GM21360 (cell line): Measurements from ENCODE around the gene ARL17B.
"Not testable (repeated sequence)": the region's sequence is repeated elsewhere in the genome, so short reads cannot be mapped to it uniquely, and the experiment has no call there.

Experiments used
- ATAC-seq: cut with Tn5 transposase; IDR thresholded peaks from one replicate; pipeline ENCODE4 v1.9.1; 2021; ENCODE audit warnings: mild to moderate bottlenecking, moderate library complexity; ENCODE audit not compliant: unreplicated experiment

ARL17B gene

DNA sequence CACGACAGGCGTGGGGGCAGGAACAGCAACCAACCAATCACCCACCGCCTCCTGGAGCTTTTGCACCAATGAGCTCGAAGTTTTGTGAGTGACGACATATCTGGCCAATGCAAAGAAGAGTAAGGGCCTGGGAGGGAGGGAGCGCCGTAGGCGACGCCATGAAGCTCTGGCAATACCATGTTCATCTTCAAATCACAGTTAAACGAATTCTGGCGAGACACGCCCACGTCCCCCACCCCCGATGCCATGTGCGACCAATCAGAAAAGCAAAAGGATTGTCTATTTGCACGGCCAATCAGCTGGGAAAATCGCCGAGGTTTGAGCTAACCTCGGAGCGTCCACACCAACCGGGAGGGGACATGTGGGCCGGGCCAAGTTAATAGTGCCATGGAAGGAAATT, at the start of gene ARL17B:
Gene ARL17B, minus strand, starts transcription at position 12 of the 400 bp plus-strand sequence. CDS start 3,369 bp downstream, outside the sequence.
- peak; percentile 88 for ATAC-seq

DNA sequence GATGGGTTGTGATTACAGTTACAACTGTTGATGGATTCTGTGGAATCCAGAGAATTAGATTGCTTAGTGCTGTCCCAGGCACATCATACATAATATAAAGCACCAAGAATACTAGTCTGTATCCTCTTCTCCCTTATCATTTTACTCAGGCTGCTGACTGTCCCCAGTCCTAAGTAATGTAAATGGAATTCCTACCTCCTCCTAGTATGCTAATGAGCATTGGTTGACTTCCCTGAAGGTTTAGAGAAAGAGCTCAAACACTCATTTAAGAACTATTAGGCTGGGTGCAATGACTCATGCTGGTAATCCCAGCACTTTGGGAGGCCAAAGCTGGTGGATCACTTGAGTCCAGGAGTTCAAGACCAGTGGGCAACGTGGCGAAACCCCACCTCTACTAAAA, 48.3 kb upstream of the ARL17B start:
- not testable (repeated sequence) for ATAC-seq

DNA sequence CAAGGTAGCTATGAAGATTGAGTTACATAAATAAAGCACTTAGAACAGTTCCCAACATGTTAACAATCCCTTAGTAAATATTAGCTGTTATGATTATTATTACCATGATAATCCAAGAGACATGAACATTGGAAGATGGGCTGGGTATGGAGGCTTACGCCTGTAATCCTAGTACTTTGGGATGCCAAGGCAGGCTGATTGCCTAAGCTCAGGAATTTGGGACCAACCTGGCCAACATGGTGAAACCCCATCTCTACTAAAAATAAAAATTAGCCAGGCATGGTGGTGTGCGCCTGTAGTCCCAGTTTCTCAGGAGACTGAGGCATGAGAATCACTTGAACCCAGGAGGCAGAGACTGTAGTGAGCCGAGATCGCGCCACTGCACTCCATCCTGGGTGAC, 45.6 kb upstream of the ARL17B start:
- not testable (repeated sequence) for ATAC-seq

DNA sequence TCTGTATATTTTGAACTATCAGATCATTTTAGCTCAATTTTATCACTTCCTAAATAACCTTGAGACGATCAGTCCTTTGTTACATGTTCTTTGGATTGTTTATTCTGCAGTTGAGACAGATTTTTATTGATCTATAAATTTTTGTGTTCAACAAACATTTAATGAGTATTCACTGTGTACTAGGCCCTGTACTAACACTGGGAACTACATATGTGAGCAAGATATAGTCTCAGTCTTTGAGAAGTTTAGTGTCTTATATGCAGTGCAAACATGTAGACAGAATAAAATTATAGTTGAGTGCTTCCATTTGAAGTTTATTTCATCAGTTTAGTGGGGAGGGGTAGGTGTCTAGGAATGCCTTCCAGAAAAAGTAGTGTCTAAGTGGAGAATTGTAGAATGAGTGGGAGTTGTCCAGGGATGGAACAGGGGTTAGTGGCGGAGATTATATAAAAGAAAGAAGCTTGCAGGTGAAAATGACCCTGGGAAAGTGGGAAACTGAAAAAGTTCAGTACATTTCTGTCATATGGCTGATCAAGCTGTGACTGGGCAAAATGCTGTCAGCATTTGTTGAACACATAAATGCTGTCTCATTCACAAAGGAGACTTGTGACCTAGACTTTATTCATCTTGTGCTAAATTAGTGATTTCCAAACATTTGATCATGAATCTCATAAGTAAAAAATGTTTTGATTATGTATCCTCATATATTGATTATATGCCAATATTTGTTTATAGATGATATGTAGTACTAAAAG, 39.6 kb upstream of the ARL17B start:
- ATAC-seq = not testable (repeated sequence)

DNA sequence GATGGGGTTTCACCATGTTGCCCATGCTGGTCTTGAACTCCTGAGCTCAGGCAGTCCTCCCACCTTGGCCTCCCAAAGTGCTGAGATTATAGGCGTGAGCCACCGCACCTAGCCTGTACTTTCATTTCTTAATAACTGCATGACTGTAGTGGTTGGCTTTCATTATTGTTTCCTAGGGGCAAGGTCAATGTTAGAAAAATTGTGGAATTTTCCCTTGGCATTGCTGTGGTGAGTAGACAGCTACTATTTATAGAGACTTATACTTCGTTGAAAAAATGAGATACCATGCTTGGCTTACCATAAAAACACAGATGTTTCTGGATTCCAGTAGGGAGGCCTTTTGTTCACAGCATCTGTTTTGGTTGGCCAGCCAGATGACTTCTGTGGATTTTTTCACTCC, 39.0 kb upstream of the ARL17B start:
- not testable (repeated sequence) for ATAC-seq

DNA sequence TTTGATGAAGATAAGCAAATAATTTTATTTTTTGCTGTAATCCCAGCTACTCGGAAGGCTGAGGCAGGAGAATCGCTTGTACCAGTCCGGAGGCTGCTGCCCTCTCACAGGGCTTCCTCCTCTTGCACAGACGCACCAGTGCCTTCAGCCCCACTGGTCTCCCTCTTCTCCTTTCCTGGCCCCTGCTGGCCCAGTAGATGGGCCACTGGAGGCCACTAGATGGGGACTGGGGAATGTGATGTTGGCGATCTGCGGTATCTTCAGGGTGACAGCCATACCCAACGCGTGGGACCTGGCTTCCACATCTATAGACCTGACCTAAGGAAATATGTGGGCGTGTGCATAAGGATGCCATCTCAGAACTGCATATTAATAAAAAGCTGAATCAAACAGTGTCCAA, 38.4 kb upstream of the ARL17B start:
- not testable (repeated sequence) for ATAC-seq

DNA sequence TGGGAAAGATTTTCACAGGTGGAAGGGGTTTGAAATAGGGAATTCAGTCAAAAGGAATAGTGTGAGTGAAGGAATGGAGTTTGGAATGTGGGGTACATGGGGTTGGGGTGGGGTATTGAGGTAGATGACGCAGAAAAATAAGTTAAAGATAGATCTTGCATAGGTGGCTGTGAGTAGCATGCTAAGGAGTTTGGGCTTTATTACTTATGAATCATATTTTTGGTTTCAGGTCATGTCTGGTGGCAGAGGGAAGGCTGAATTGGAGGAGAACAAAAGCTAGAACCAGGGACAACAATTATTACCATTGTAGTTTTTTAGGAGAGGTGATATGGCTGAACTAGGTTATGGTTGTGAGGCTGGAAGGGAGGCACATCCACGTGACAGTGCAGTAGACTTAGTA, 34.7 kb upstream of the ARL17B start:
- not testable (repeated sequence) for ATAC-seq

DNA sequence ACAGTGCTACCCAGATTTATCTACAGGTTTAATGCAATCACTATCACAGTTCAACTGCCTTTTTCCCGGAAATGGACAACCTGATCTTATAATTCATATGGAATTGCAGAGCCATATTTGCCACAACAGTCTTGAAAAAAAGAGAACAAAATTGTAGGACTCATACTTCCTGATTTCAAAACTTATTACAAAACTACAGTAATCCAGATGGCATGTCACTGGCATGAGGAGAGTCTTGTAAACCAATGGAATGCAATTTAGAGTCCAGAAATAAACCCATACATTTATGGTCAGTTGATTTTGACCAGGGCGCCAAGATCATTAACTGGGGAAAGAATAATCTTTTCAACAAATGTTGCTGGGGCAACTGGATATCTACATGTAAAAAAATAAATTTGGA, 32.1 kb upstream of the ARL17B start:
- ATAC-seq = not testable (repeated sequence)

DNA sequence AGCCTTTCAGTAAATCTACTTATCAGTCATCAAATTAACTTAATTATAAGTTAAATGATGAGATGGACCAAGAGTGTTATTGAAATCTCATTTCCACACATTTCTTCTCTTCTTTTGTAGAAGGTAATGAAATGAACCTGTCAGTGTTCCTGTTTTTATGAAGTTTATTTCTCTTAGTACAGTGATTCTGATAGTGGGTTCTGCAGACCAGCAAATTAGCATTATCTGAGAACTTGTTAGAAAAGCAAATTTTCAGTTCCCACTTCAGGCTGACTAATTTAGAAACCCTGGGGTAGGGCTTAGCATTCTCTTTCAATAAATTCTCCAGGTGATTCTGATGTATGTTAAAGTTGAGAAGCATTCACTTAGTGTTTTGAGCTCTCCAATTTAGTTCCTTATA, 23.9 kb upstream of the ARL17B start:
- ATAC-seq = not testable (repeated sequence)

DNA sequence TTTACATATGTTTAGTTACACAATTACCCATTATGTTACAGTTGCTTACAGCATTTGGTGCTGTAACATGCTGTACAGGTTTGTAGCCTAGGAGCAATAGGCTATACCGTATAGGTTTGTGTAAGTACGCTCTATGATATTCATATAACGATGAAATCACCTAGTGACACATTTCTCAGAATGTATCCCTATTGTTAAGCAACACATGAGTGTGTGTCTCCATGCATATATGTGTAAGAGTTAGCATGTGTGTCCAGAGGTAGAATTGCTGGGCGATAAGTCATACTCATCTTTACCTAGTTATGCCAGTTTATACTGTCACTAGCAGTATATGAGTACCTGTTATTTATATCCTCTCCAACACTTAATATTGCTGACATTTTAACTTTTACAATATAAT, 21.6 kb upstream of the ARL17B start:
- not testable (repeated sequence) for ATAC-seq

DNA sequence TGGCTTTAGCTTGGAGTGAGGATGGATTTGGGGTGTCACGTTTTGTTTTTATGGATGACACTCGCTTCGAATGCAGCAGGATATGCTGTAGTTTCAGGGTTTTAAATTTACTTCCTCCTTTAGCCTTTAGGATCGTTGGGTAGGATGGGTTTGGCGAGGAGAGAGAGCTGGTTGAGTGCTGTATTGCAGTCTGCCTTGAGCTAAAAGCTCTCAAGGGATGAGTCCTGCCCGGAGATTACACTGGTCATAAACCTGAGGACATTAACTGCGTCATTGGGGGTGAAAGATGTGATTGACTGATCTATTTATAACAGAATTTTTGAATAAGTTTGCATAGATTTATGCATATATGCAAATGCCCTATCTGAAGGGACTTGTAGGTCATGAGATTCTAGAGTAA, 11.9 kb upstream of the ARL17B start:
- peak; percentile 42 for ATAC-seq

DNA sequence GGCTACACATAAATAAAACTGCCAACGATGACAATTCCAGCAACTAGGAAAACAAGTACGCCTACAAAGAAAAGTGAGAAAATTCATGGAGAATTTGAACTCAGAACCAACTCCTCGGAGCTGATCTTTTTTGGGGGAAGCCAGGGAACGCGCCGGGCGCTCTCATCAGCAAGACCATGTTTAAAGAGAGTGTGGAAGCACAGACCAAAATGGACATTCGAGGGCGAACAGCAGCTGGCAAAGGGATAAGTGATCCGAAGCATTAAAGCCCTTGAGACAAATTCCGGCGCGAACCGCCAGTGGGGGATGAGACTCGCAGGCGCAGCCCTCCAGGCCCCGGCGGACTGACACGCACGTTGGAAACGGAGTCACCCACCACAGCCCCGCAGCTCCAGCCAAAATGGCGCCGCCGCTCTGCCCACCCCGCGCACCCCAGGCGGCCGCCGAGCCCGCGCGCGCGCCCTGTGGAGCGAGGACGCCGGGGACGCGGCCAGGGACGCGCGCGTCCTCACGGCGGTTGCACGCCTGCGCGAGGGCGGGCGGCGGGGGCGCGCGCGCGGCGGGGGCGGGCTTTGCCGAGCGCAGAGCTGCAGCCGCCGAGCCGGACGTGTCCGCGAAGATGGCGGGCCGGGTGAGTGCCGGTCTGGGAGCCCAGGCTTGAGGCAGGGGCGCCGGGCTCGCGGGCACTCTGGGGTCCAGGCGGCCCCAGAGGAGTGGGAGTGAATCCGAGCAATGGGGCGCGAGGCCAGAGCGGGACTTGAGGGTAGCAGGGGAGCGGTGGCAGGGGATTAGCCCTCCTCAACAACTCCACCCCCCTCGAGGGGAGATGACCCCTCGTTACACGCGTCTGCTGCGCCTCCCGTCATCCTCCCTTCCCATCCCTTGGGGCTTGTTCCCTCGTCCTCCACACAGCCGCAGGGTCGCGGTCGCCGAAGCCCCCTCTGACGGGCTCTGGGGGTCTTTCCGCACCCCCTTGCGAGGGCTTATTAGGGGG, 11.0 kb upstream of the ARL17B start:
- peak; percentile 78 for ATAC-seq

DNA sequence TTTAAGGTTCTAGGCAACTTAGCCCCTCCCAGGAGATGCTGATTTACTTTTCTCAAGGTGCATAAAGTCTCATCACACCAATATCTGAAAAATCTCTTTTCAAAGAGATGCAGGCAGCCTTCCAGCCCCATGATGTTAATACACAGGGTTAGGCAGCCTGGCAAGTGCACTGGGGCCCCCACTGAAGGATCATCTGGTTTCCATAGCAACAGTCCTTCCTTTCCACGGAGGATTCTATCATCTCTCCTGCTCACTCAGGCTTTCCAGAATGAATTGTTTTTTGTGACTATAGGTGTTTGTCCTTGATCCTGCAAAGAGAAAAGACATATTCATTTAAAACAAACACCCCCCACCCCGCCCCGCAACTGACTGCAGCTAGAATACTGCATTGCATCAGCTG, 6.0 kb upstream of the ARL17B start:
- not testable (repeated sequence) for ATAC-seq

DNA sequence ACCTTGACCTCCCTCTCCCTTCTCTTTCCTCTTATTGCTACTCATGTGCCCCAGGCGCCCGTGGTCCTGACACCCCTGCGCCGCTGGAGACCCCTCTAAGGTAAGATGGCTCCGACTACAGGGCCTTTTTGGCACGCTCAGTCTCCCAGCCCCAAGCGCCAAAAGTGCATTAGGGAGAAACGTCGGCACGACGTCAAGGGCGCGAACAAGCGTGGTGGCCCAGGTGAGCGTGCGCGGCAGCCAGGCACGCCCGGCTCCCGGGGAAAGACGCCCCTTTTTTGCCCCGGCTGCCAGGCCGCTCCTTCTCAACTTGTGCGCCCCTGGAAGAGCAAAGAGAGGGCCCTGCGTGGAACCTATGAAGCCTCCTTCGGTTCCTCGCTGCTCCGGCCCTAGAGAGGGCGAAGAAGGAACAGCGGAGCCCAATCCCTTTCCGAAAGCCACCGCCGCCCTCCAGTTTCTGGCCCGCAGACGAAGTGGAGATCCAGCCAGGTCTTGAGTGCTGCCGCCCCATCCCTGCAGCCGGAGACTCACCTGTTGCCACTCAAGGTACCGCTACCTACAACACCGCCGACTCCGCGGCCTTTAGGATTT, 326 bp downstream of the ARL17B start:
- ATAC-seq = peak; percentile 44

DNA sequence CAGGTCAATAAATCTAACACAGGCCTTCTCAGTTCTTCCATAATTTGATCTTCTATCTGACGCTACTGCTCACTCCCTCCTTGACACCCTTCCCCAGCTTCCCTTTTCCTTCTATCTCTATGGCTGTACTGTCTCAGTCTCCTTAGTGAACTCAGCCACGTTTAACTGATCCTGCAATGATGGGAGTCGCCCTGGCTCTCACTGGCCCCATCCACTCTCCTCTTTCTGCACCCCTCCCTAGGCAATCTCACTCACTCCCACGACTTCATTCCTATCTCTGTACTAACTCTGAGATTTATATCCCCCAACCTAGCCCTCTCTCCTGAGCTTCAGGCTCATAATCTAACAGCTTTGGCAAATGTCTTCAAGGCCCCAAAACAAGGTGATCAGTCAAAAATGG, 7.7 kb downstream of the ARL17B start:
- not testable (repeated sequence) for ATAC-seq

DNA sequence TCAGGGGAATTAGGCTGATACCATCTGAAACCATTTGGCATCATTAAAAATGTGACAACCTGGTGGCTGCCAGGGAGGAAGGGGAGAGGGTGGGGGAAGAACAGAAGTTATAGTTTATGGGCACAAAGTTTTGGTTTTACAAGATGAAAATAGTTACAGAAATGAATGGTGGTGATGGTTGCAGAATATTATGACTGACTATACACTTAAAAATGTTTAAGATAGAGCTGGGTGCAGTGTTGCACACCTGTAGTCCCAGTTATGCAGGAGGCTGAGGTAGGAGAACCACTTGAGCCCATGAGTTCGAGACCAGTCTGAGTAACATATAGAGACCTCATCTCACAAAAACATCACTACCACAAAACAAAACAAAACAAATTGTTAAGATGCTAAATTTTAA, 12.5 kb downstream of the ARL17B start:
- not testable (repeated sequence) for ATAC-seq

DNA sequence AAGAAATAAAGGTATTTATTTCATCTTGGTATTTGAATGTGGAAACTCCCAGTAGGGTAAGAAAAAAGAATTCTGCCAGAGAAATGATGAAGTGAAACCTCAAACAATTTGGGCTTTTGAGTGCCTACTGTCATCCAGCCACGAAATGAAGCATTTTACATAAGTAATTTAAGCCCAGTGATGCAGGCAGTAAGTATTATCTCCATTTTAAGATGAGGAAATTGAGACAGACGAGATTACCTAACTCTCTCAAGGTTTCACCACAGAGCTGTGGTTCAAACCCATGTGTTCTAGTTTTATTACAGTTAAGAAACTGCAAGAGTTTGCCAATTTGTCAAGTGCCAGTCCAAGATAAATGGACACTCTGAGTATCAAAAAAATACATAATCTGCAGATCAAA, 13.2 kb downstream of the ARL17B start:
- ATAC-seq = peak; percentile 62

DNA sequence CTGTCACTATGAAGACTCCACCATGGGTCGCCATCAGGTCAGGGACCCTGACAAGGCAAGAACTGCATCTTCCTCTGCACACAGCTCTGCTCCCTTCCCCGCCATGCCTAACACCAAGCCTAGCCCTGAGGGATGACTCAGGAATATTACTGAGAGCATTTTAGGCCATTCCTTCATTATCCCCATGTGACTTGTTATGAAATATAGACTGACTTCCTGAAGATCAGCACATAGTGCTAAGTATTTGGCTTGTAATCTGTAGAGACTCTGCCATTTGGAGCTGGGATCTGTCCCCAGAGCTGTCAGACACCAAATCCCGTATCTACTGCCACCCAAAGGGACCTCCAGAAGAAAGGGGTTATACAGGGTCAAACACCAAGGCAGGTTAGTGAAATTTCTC, 19.4 kb downstream of the ARL17B start:
- not testable (repeated sequence) for ATAC-seq

DNA sequence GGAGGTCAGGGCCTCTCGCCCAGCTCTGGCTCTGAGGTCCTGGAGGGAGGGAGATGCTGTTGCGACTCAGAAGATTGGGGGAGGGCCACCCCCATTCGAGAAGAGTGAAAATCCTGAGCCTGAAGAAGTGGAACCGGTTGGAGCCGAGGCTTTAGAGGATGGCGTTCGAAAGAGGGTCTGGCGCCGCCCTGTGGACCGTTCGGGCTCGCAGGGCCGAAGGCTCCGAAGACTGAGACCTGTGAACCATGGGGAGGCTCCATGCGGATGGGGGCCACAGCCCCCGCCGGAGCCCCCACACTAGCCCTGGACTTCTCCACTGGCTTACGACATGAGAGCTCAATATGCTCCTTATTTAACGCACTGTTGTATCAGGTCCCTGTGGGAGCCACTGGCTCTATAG, 20.3 kb downstream of the ARL17B start:
- ATAC-seq = not testable (repeated sequence)

DNA sequence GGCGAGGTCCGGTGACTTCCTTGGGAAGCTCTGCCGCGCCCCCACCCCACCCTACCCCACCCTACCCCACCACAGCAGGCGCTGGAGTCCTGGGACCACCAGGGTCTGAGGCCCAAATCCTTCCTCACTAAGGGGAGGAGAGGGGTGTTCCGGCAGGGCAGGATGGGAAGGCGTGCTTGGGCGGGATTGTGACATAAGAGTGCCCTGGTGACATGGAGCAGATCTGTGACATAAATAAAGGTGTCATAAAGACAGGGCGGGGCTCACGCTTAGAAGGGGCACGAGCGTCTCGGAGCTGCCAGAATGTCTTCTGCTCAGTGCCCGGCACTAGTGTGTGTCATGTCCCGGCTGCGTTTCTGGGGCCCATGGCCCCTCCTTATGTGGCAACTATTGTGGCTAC, 66.7 kb downstream of the ARL17B start, which contains the start of gene LRRC37A:
Gene LRRC37A, plus strand, starts transcription at position 301 of the 400 bp plus-strand sequence. Its CDS starts 3 bp downstream, at position 304.
- not testable (repeated sequence) for ATAC-seq

DNA sequence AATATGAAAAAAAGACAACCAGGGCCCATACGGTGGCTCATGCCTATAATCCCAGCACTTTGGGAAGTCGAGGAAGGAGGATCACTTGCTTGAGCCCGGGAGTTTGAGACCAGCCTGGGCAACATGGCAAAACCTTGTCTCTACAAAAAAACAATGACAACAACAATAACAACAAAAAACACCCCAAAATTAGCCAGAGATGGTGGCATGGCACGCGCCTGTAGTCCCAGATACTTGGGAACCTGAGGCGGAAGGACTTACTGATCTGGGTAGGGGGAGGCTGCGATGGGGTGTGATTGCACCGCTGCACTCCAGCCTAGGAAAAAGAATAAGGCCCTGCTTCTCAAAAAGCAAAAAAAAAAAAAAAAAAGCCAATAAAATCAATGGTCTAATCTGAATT, 69.9 kb downstream of the ARL17B start:
- ATAC-seq = not testable (repeated sequence)
